Hematopoietic multipotent progenitor cell treated with erythropoietin and hydrocortisone succinate and interleukin-3 and kit ligand, for 4 days (in vitro differentiated cells): ENCODE results near the gene APIP.
A peak's percentile ranks its signal among the peaks of the same experiment; 100 is the strongest.
"Not testable (repeated sequence)": the region's sequence is repeated elsewhere in the genome, so short reads cannot be mapped to it uniquely, and the experiment has no call there.

Source experiments
- DNase-seq: peaks from one replicate; pipeline ENCODE4 v3.0.0-alpha.2; 2015

The APIP gene

GRCh38 chr11:34924714-34925113 is 8.5 kb upstream of the APIP start:
- no peak for DNase-seq

- DNase-seq: no peak
Observed at GRCh38 chr11:34921156-34921555, 5.0 kb upstream of the APIP start.

- peak; percentile 36 for DNase-seq
Observed at GRCh38 chr11:34916843-34917770, 928 bp upstream of the APIP start.

GRCh38 chr11:34915136-34916014 is 804 bp downstream of the APIP start:
- DNase-seq: peak; percentile 62

DNA sequence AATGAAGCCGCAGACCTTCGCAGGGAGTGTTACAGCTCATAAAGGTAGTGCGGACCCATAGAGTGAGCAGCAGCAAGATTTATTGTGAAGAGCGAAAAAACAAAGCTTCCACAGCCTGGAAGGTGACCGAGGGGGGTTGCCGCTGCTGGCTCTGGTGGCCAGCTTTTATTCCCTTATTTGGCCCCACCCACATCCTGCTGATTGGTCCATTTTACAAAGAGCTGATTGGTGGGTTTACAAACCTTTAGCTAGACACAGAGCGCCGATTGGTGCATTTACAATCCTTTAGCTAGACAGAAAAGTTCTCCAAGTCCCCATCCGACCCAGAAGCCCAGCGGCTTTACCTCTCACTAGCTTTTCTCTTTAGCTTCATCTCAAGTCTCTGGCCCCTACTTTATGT is 2.6 kb downstream of the APIP start:
- DNase-seq: not testable (repeated sequence)

GRCh38 chr11:34911676-34912075 is 4.5 kb downstream of the APIP start:
- no peak for DNase-seq

- DNase-seq: no peak
Observed at GRCh38 chr11:34910817-34911216, 5.4 kb downstream of the APIP start.

GRCh38 chr11:34909955-34910354 is 6.2 kb downstream of the APIP start:
- peak; percentile 71 for DNase-seq

DNA sequence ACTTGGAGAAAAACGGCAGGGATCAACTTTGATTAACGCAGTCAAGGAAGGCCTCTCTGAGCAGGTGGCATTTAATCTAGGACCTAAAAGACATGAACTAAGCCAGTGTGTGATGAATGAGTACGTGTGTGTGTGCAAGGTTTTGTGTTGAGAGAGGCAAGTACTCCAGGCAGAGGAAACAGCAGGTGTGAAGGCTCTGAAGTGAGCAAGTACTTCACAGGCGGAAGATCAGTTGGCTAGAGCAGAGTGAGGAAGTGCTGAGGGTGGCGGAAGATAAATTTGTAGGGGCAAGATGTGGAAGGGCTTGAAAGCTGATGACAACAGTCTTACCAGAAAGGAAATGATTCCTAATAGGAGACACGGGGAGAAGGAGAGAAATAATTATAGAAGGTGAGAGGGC is 6.8 kb downstream of the APIP start:
- peak; percentile 15 for DNase-seq

DNA sequence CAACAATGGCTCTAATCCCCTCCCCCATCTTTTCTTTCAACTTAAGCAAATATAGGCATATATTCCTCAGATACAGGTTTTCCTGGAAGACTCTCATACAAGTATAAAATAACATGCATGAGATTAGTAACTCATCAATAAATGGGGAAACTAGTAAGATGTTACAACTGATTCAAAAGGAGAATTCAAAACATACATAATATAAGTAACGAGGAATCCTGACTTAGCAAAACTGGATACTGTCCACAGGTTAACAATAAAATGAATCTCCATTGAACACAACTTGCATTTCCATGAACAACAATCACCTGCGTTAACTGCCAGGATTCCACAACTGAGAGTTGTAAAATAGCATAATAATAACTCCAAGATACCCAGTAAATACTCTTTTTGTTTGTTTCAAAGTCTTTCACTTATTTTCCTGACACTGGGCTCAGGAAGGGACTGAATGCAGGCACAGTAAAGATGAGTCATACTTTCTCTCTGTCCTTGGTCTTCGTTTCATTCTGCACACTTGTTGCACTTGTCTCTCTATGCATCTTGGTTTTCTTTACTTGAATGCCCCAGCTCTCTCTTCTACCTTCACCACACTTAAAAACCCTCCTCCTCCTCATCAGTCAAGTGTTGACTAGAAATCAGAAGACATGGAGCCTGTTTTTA is 8.1 kb downstream of the APIP start:
- DNase-seq: no peak

- no peak for DNase-seq
Observed at GRCh38 chr11:34905666-34906065, 10.5 kb downstream of the APIP start.

GRCh38 chr11:34904421-34904955 is 11.7 kb downstream of the APIP start:
- peak; percentile 66 for DNase-seq

GRCh38 chr11:34899633-34900016 is 16.6 kb downstream of the APIP start:
- peak; percentile 40 for DNase-seq

DNA sequence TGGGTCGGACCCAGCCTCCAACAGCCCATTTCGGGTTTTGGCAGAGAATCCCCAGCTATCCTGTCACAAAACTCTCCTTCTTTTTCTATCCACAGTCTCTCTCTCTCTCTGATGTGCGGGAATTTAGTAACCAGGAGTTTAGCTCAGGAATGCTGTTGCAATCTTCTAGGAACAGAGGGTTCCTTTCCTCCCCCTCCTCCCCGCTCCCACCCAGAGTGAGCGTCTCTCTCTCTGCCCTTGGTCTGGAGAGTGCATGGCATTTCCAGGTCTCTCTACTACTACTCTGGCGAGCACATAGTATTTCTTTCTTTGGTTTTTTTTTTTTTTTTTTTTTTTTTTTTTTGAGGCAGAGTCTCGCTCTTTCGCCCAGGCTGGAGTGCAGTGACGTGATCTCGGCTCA is 17.7 kb downstream of the APIP start:
- DNase-seq: no peak

DNA sequence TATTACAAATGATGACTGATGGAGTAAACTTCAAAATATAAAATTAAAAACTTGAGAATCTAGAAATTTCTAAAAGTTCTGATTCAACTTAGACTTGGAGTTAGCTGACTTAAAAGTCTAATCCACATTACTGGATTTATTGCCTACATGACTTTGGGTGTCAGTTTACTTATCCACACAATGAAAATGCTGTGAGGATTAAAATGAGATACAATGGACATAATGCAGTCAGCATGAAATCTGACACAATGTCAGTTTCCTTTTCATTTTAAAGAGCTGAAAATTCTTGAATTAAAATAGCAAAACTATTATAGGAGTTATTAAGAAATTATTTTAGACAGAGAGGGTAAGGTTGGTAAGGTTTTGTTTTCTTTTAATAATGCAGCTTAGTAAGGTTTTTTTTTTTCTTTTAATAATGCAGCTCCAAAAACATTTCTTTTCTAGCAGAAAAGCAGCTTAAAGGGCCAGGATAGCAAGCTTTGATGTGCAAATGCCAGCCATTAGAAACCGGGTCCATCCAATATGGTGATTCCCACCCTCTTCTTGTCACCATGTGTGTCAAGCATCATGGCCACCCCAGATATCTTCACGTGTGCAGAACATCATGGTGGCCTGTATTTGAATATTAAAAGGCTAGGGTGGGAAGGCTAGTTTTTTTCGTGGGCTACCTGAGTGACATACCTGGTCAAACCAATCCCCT is 18.9 kb downstream of the APIP start:
- no peak for DNase-seq

- DNase-seq: not testable (repeated sequence)
Observed at GRCh38 chr11:34896191-34896590, 20.0 kb downstream of the APIP start.

DNA sequence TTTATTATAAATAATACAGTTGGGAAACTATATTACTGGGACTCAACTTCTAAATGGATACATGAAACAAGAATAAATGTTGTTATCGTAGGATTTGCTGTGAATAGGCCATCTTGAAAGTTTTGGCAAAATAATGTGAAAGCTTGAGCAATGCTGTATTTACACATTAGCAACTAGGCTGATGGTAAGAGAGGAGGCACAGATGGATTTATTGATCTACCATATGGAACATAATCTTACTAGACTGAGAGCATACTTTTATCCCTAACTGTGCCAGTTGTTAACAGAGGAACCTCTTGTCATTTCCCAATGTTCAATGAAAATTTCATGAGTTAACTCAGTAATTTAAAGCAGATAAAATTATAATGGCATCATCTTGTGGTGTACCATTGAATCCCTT is 22.8 kb downstream of the APIP start:
- DNase-seq: no peak

GRCh38 chr11:34891611-34892010 is 24.6 kb downstream of the APIP start:
- DNase-seq: no peak

GRCh38 chr11:34890812-34891211 is 25.4 kb downstream of the APIP start:
- peak; percentile 79 for DNase-seq

DNA sequence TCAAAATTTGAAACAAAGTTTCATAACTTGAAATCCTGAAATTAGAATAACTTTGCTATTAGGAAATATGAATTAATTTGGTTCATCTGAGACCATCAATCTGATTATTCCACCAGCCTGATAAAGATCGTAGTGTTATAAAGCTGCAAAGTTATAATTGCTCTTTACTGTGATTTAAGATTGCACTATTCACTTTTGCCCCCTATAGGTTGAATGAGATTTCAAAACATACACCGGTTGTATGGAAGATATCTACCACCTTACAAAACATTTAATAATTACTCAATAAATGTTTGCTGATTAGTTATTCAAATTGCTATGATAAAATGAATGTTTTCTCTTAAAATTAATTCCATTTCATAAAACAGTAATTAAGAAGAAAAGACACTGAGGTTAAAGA is 26.1 kb downstream of the APIP start:
- DNase-seq: peak; percentile 38

DNA sequence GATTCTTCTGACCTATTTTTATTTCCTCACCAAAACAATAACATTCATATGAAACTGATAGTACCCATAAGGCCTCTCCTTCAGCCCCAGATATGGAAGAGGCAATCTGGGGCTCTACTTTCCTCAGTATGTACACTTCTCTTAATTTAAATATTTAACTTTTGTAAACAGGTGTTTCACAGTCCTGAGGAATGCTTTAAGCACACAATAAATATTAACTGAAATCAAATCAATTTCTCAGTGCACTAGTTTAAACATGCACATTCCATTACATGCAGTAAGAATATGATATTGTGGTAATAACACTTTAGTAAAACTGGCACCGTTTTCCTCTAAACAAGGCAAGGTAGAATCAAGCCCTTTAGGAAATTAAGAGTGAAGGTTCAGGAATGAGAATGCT is 28.9 kb downstream of the APIP start:
- no peak for DNase-seq

GRCh38 chr11:34886609-34887008 is 29.6 kb downstream of the APIP start:
- DNase-seq: no peak
